Left forelimb (tissue), 1 donor: ENCODE results near the gene SYNE2.

ENCODE experiments used
- DNase-seq: peaks from one replicate; pipeline ENCODE4 v3.0.0-alpha.2; 2018; ENCODE audit warnings: low spot score

The SYNE2 gene

GRCh38 chr14:64069634-64070359 lies 217.0 kb downstream of the SYNE2 start:
- no peak for DNase-seq

GRCh38 chr14:64074961-64075612 lies 222.3 kb downstream of the SYNE2 start:
- no peak for DNase-seq

- DNase-seq = no peak
These were observed 222.8 kb downstream of the SYNE2 start for GRCh38 chr14:64075613-64076005.

GRCh38 chr14:64080452-64080851 lies 227.6 kb downstream of the SYNE2 start:
- DNase-seq = no peak

GRCh38 chr14:64081174-64081746 lies 228.5 kb downstream of the SYNE2 start:
- DNase-seq = no peak

GRCh38 chr14:64082837-64083236 lies 230.0 kb downstream of the SYNE2 start:
- DNase-seq = no peak

- DNase-seq = no peak
These were observed 235.8 kb downstream of the SYNE2 start for GRCh38 chr14:64088647-64088964.

- no peak for DNase-seq
These were observed 237.1 kb downstream of the SYNE2 start for GRCh38 chr14:64089920-64090319.

GRCh38 chr14:64091217-64091616 lies 238.4 kb downstream of the SYNE2 start:
- DNase-seq = no peak

GRCh38 chr14:64092338-64092737 lies 239.5 kb downstream of the SYNE2 start:
- no peak for DNase-seq

GRCh38 chr14:64092940-64093339 lies 240.1 kb downstream of the SYNE2 start:
- DNase-seq = no peak

GRCh38 chr14:64095620-64096019 lies 242.8 kb downstream of the SYNE2 start:
- DNase-seq = no peak

GRCh38 chr14:64098120-64098519 lies 245.3 kb downstream of the SYNE2 start:
- no peak for DNase-seq

- no peak for DNase-seq
These were observed 254.6 kb downstream of the SYNE2 start for GRCh38 chr14:64107438-64107837.

GRCh38 chr14:64109819-64110554 lies 257.2 kb downstream of the SYNE2 start:
- DNase-seq = no peak

- no peak for DNase-seq
These were observed 258.0 kb downstream of the SYNE2 start for GRCh38 chr14:64110802-64111201.

GRCh38 chr14:64112867-64113678 lies 260.3 kb downstream of the SYNE2 start:
- no peak for DNase-seq

- DNase-seq = no peak
These were observed 261.4 kb downstream of the SYNE2 start for GRCh38 chr14:64114166-64114565.

GRCh38 chr14:64114796-64115195 lies 262.0 kb downstream of the SYNE2 start:
- no peak for DNase-seq

- DNase-seq = no peak
These were observed 262.6 kb downstream of the SYNE2 start for GRCh38 chr14:64115401-64115800.

GRCh38 chr14:64117671-64118402 lies 265.0 kb downstream of the SYNE2 start:
- DNase-seq = no peak
